B cell (primary cell): ENCODE data around the gene HLA-DQB2.

ENCODE experiments used
- EZH2 ChIP-seq: IDR thresholded peaks from 2 replicates; pipeline ENCODE4 v1.6.1; 2012; ENCODE audit warnings: borderline replicate concordance, low read depth, mild to moderate bottlenecking, moderate library complexity, low read length; ENCODE audit not compliant: insufficient read depth, poor library complexity, severe bottlenecking
- TF ChIP-seq, protein P1 (sequence below): fragments of 200-600 bp; IDR thresholded peaks from one replicate; pipeline ENCODE4 v1.8.0; 2022; ENCODE audit warnings: antibody characterized with exemption, mild to moderate bottlenecking

DNA sequence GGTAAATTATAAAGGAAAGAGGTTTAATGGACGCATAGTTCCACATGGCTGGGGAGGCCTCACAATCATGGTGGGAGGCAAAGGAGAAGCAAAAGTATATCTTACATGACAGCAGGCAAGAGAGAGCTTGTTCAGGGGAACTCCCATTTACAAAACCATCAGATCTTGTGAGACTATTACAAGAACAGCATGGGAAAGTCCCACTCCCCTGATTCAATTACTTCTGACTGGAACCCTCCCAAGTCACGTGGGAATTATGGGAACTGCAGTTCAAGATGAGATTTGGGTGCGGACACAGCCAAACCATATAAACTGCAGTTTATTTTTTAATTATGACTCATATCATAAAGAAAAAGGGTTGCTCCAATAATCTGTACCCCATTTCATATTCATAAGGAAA lies 44.5 kb downstream of the HLA-DQB2 start:
- TF ChIP-seq, protein P1, sequence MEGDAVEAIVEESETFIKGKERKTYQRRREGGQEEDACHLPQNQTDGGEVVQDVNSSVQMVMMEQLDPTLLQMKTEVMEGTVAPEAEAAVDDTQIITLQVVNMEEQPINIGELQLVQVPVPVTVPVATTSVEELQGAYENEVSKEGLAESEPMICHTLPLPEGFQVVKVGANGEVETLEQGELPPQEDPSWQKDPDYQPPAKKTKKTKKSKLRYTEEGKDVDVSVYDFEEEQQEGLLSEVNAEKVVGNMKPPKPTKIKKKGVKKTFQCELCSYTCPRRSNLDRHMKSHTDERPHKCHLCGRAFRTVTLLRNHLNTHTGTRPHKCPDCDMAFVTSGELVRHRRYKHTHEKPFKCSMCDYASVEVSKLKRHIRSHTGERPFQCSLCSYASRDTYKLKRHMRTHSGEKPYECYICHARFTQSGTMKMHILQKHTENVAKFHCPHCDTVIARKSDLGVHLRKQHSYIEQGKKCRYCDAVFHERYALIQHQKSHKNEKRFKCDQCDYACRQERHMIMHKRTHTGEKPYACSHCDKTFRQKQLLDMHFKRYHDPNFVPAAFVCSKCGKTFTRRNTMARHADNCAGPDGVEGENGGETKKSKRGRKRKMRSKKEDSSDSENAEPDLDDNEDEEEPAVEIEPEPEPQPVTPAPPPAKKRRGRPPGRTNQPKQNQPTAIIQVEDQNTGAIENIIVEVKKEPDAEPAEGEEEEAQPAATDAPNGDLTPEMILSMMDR, result no peak
- no peak for TF ChIP-seq EZH2
